Activated gamma-delta T cell (primary cell): ENCODE results near the gene EPHA10.
"Not testable (repeated sequence)": the region's sequence is repeated elsewhere in the genome, so short reads cannot be mapped to it uniquely, and the experiment has no call there.

Experiments
- DNase-seq: peaks from one replicate; lab custom pipeline; 2025; lab: John Stamatoyannopoulos, UW

The EPHA10 gene

DNA sequence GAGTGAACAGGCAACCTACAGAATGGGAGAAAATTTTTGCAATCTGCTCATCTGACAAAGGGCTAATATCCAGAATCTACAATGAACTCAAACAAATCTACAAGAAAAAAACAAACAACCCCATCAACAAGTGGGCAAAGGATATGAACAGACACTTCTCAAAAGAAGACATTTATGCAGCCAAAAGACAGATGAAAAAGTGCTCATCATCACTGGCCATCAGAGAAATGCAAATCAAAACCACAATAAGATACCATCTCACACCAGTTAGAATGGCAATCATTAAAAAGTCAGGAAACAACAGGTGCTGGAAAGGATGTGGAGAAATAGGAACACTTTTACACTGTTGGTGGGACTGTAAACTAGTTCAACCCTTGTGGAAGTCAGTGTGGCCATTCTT lies 6.5 kb upstream of the EPHA10 start:
- not testable (repeated sequence) for DNase-seq

DNA sequence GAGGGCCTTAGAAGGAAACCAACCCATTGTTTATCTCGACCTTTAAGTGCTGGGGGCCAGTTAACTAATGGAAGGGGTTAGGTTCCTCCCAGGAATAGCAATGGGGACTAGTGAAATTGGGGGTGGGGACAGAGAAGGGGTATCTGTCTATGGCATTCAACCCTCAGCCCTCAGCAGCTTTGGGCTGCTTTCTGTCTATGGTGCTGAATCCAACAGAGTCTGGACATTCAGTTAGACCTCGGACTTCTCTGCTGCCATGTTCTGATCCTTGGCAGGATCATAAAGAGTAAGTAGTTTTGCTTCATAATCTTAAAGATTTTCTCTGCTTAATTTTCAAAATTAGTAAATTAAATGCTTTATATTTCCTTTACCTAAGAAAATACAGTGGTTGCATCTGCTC lies 2.6 kb upstream of the EPHA10 start:
- DNase-seq: no peak

DNA sequence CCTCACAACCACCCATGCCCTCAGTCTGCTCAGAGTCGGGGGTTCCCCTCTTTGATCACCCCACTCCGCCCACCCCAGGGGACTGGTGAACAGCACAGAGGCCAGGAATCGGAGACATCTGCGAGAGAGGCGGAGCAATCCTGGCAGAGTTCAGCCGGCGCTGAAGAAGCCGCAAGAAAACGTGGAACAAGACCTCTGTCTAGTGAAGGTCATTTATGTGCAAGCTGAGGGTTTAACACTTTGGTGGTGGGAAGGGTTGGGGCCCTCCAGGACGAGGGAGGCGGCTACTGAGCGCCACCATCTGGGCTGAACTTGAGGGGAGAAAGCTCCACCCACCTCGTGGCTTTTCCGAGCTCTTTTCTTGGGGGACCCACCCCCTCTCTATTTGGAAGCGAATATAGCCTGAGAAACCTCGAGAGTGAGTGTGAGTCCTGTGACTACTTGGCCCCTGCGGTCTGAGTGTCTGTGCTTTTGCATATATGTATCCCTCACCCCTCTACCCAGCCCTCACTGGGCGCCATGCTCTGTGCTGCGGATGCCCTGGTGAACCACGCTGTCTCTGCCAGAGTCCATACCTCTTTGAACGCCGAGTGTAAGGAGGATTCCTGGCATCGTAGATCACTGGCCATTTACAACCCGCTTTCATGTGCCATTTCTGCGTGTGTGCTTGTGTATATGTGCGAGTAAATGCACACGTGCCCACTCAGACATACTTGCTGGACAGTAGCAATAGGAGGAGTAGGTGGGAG lies 1.2 kb upstream of the EPHA10 start:
- DNase-seq: no peak

DNA sequence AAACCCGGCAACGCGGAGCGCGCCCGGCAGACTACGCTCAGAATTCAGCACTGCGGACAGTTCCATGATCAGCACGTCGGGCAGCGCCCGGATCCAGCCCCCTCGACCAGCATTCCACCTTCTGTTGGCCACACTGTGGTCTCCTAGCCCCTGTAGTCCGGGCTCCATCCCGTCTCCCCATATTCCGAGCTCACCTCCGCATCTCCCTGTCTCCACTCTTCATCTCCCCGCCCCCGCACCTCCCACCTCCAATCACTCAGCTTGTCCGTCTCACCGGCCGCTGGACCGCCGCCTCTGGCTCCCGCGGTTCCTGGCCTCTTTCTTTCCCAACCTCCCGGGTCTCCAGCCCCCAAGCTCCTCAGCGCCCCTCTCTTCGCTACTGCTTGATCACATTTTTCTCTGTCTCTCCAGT lies 500 bp downstream of the EPHA10 start:
- DNase-seq: no peak

DNA sequence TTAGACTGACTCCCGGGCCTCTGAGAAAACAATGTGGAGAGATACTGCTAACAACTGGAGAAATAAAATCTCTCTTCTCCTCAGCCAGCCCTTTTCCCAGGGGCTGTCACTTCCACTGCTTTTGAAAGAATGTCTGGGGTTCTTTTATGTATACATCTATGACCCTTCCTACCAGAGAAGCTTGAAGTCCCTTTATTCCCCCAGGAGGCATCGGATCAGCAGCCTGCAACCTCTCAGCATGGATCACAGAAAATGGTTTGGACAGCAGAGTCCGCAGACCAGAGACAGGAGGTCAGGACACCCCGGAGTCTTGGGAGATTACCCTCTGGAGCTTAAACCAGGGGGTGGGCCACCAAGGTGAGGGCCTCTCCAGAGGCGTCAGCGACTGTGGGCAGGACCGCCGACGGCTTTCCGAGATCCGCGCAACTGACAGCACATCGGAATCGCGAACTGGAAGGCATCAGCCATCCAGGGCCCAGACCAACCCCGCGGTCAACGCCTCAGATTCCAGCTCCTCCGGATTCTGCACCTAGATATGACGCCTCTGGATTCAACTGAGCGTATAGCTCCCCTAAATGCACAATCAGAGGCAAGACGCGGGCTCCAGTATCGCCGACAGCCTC lies 1.0 kb downstream of the EPHA10 start:
- DNase-seq: no peak

DNA sequence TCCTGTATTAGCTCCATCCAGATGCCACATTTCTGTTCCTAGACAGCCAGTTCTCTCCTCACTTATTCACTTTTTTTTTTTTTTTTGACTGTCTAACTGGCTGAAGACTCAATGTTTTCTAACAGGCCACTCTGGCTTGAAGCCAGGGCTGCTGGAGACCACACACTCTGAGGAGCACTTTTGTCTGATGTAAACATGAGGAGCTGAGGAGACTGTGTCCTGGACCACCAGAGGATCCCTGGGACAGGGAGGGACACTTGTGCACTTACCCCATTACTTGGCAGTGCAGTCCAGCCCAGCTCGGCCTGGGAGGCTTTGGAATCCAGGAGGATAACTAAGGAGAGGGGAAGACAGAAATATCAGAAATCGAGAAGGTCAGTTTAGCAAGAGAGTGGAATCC lies 2.4 kb downstream of the EPHA10 start:
- no peak for DNase-seq

DNA sequence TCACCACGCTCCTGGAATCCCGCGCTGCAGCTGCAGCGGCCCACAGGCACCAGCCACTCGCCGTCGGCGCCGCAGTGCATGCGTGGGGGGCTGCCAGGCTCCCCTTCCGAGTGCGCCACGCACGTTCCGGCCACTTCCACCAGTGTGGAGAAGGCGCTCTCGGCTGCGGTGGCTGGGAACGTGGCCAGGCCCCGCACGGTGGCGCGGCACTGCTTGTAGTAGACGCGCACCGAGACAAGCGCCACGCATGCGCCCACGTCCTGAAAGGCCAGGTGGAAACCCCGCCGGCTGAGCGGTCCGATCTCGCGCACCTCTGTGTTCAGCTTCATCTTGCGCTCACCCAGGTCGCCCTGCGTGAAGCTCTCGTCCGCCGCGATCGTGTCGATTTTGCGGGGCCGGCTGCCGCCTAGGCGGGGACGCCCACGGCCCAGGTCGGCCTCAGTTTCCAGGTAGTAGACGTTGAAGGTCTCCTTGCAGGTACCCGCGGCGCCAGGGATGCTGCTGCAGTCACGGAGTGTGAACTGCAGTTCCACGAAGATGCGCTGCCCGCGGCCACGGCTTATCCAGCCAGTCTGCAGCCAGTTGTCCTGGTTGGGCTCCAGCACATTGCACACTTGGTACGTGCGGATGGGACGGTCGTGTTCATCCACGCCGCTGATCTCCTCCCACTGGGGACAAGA lies 3.4 kb downstream of the EPHA10 start:
- no peak for DNase-seq

DNA sequence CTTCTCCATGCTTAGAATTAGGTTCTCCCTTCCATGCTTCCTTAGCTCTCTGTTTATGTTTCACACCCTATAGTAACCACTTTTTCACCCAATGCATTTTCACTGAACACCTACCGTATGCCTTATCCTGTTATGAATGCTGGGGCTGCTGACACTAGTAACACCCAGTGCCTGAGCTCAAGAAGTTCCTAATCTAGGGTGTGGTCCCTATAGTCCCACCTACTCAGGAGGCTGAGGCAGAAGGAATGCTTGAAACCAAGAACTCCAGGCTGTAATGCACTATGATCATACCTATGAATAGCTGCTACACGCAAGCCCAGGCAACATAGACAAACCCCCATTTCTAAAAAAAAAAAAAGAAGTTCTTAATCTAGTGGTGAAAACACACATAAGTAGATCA lies 5.5 kb downstream of the EPHA10 start:
- no peak for DNase-seq

DNA sequence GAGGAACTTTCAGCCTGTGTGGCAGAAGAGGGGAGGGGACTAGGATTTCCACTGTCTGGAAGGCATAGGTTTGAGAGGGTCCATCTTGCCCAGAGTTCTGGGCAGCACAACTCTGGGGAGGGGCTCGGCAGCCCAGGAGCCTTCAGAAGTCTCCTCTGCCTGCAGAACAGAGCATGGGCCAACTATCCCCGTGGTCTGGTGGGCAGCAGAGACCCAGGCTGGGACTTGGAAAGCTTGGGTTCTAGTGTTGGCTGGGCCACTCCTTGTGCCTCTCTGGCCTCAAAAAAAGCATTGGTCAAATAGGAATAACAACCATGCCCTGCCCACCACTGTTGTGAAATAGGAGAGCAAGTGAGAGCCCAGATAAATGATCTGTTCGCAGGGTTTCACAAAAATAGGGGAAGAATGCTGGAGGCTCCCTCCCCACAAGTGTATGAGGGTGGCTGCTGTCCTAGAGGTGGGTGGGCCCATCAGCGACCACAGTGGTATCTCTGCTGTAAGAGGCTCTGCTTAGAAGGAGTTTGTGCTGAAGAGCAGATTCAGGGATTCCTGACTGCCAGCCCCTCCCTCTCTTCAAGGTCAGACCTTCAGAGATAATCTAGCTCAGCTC lies 8.9 kb downstream of the EPHA10 start:
- no peak for DNase-seq

DNA sequence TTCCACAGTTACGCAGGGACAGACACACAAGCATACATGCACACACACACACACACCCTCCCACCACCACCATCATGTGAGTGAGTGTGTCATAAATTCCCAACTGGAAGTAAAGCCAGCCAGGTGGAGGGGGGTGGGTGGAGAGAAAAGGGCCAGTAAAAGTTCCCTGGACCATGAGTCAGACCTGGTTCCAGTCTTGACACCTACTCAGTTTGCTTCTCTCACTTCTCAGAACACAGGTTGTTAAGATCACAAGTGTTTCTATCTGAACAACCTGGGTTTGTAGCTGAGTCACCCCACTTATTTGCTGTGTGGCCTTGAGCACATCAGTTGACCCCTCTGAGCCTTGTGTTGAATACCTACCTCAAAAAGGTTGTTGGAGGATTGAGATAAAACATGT lies 9.6 kb downstream of the EPHA10 start:
- no peak for DNase-seq

DNA sequence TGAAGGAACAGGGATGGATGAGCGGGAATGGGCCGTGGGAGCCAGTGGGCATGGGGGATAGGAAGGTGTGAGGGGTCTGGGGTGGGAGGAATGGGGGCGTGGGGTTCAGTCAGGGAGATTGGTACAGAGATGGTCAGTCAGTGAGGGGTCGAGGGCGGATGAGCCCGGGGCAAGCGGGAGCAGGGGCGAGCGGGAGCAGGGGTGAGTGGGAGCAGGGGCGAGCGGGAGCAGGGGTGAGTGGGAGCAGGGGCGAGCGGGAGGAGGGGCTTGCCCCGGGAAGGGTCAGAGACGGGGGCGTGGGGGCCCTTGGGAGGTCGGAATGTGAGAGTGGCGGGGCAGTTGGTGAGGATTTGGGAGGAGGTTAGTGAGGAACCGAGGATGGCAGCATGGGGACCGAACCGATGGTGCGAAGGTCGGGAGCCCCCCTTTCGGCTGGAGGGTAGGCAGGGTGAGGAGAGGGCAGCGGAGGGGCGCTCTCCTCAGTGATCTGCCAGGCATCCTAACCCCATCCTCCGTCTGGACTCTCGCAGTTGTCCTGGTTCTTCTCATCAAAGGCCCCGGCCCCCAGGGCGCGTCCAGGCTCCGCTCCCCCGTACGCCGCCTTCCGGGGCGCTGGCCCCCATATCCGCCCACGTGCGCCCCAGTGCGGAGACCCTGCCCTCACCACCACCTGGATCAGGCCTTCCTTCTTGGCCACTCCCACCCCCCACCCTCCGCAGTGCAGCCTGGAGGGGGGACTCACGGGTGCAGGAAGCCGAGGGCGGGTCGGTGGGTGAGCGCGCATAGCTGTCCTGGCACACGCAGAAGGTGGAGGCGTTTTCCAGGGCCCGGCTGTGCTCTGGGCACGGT lies 11.2 kb downstream of the EPHA10 start:
- DNase-seq: no peak

DNA sequence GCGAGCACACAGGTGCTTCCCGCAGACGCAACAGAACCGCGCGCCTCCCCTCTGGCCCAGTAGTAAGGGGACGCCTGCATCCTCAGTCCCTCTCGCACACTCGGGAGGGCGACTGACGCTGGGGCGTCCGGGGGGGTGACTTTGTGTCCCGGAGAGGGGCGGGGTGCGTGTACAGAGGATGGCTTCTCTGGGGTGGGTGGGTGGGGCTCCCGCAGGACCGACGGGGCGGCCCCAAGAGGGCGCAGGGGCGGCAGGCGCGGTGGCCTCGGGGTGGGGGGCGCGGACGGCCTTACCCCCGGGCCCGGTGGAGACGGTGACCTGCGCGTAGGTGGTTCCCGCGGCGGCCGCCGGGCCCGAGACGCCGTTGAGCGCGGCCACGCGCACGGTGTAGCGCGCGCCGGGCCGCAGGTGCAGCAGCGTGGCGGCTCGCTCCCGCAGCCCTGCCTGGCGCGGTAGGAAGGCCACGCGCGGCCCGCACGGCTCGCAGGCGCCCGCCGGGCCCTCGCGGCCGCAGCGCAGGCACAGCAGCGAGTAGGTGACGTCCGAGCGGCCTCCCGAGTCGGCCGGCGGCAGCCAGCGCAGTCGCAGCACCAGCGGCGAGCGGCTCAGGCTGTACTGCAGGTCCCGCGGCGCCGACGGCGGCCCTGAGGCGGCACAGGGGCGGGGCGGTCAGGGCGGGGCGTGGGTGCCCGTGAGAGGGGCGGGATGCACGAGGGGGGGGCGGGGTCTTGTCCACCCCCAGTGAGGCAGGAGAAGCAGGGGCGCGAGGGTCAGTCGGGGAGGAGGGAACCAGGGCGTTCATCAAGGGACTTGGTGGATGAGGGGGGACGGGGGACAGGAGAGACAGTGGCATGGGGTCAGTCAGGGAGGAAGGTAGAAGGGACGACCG lies 12.1 kb downstream of the EPHA10 start:
- no peak for DNase-seq

DNA sequence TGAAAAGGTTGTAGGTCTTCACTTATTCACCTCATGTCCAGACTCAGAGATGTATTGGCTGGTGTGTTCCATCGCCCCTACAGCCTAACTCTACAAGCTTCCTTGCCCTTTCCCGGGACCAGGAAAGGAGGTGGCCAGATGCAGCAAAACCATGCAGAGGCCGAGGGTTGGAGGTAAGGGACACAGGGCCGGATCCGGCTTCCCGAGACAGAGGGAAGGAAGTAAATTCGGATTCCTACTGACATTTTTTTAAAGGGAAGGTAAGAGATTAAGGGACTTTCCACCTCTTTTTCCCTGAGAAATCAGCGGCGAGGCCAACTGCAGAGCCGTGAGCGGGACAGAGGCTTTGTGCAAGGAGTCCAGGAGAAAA lies 12.7 kb downstream of the EPHA10 start:
- DNase-seq: no peak

DNA sequence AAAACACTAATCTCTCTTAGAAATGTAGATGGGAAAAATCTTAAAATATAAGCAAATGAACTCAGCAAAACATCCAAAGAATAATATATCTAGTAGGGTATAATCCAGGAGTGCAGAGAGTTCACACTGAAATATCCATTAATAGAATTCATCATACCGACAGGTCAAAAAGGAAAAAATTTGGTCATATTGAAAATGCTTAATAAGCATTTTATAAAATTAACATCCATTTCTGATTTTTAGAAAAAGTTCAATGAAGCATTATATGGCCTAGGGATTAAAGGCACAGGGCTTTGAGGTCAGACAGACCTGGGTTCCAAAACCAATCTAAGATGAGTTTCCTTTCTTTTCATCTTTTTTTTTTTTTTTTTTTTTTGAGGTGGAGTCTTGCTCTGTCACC lies 16.4 kb downstream of the EPHA10 start:
- no peak for DNase-seq

DNA sequence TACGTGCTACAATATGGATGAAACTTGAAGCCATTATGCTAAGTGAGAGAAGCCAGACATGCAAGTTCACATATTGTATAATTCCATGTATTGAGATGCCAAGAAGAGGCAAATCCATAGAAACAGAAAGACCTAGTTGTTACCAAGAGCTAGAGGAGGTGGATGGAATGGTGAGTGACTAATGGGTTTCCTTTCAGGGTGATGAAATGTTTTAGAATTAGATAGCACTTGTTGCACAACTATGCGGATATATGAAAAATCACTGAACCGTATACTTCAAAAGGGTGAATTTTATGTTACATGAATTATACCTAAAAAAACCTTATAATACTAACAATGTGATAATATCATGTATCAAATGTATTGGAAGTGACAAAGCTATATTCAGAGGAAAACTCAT lies 18.1 kb downstream of the EPHA10 start:
- no peak for DNase-seq

DNA sequence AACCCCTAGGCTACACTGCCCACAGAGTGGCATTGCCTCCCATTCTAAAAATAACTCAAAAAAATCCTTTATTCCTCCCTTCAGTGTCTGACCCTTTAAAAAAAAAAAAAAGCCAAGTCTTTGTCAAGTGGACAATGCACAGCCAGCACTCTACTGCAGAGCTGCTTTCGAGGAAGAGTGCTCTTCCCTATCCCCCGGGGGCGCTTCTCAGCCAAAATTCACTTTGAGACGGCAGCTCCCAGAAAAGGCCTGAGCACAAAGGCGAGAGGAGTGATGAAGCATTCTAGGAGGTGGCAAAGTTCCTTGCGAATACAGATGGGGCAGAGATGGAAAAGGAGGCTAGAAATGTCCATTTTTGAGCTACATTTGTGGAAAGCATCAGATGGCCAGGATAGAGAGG lies 23.3 kb downstream of the EPHA10 start:
- DNase-seq: no peak

DNA sequence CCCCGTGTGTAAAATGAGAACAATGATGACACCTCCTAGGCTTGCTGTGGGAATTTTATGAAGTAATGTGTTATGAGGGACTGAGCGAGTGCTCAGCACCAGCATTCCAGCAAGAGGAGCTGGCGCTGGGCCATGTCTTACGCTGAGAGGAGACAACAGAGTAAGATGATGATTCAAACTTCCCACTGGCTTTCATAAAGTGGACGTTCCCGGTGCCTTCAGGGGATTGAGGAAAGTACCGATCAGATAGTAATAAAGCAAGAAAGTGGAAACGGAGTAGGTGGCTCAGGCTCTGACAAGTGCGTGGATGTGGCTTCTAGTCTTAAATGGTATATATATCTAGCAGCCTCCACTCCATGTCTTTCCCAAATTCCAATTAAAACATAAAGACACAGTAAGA lies 23.8 kb downstream of the EPHA10 start:
- no peak for DNase-seq

DNA sequence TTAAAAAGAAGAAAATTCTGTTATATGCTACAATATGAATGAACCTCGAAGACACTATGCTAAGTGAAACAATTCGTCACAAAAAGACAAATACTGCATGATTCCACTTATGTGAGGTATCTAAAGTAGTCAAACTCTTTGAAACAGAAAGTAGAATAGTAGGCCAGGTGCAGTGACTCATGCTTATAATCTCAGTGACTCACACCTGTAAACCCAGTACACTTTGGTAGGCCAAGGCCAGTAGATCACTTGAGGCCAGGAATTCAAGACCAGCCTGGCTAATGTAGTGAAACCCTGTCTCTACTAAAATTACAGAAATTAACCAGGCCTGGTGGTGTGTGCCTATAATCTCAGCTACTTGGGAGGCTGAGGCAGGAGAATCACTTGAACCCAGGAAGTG lies 25.7 kb downstream of the EPHA10 start:
- DNase-seq: no peak

DNA sequence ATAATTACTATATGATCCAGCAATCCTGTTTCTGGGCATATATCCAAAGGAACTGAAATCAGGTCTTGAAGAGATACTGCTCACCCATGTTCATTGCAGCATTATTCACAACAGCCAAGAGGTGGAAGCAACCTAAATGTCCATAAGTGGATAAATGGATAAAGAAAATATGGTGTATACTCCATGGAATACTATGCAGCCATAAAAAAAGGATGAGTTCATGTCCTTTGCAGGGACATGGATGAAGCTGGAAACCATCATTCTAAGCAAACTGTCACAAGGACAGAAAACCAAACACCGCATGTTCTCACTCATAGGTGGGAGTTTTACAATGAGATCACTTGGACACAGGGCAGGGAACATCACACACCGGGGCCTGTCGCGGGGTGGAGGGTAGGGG lies 26.3 kb downstream of the EPHA10 start:
- not testable (repeated sequence) for DNase-seq

DNA sequence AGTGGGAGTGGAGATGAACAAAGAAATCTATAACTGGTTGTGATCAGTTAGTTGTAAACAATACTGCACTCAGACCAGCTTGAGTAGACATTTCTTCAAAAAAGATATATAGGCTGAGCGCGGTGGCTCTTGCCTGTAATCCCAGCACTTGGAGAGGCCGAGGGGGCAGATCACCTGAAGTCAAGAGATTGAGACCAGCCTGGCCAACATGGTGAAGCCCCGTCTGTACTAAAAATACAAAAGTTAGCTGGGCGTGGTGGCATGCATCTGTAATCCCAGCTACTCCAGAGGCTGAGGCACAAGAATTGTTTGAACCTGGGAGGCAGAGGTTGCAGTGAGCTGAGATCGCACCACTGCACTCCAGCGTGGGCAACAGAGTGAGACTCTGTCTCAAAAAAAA lies 26.9 kb downstream of the EPHA10 start:
- DNase-seq: not testable (repeated sequence)
